Measurements from ENCODE around the gene TMEM108.

DNA sequence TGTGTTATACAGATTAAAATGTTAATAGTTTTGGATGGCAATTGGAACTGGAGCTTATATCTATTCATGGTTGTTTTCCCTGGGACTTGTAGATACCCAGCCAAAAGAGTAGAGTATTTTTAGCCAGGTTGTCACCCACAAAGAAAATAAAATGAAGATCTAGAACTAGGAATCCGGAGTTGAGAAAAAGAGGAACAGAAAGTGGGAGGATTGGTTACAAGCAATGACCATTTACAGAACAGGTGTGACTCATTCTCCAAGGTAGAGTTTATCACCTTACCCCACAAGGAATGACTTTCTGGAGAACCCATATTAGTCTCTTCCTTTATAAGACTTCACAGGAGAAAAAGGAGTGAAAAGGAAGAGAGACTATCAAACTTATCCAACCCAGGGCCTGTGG, 99.8 kb downstream of the TMEM108 start:
- TF ChIP-seq, protein P1, sequence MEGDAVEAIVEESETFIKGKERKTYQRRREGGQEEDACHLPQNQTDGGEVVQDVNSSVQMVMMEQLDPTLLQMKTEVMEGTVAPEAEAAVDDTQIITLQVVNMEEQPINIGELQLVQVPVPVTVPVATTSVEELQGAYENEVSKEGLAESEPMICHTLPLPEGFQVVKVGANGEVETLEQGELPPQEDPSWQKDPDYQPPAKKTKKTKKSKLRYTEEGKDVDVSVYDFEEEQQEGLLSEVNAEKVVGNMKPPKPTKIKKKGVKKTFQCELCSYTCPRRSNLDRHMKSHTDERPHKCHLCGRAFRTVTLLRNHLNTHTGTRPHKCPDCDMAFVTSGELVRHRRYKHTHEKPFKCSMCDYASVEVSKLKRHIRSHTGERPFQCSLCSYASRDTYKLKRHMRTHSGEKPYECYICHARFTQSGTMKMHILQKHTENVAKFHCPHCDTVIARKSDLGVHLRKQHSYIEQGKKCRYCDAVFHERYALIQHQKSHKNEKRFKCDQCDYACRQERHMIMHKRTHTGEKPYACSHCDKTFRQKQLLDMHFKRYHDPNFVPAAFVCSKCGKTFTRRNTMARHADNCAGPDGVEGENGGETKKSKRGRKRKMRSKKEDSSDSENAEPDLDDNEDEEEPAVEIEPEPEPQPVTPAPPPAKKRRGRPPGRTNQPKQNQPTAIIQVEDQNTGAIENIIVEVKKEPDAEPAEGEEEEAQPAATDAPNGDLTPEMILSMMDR (IDR thresholded peaks at IDR 0.05), result no peak
- no peak for TF ChIP-seq POLR2A (IDR thresholded peaks at IDR 0.05)

Measured in lower leg skin (tissue), 3 donors.